HL-60 (cell line): ENCODE results near the gene IL23R.

ENCODE experiments used
- POLR2AphosphoS5 ChIP-seq: IDR thresholded peaks from 2 replicates; pipeline ENCODE4 v1.6.1; 2012; ENCODE audit warnings: low read depth
- TF ChIP-seq, protein P1 (sequence below): IDR thresholded peaks from one replicate; pipeline ENCODE4 v1.5.1; 2011; ENCODE audit warnings: low read length, control low read depth, inconsistent platforms; ENCODE audit not compliant: insufficient read depth

DNA sequence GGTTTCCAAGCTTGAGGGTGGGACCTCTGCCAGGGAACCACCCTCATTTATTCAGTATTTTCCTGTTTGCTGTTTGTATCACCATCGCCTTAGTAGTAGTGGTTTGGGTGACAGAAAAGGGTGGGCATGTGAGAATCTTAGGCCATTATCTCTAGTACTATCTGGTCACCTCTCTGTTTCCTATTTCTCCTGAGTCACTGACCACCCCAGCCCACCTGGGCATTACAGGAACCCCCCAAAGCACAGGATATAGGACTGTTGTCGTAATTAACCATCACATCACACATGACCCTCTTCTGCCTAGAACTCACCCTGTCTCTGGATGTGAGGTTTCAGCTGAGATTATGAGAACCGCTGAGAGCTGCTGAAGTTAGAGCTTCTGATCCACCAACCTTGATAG lies 60.4 kb downstream of the IL23R start:
- TF ChIP-seq, protein P1, sequence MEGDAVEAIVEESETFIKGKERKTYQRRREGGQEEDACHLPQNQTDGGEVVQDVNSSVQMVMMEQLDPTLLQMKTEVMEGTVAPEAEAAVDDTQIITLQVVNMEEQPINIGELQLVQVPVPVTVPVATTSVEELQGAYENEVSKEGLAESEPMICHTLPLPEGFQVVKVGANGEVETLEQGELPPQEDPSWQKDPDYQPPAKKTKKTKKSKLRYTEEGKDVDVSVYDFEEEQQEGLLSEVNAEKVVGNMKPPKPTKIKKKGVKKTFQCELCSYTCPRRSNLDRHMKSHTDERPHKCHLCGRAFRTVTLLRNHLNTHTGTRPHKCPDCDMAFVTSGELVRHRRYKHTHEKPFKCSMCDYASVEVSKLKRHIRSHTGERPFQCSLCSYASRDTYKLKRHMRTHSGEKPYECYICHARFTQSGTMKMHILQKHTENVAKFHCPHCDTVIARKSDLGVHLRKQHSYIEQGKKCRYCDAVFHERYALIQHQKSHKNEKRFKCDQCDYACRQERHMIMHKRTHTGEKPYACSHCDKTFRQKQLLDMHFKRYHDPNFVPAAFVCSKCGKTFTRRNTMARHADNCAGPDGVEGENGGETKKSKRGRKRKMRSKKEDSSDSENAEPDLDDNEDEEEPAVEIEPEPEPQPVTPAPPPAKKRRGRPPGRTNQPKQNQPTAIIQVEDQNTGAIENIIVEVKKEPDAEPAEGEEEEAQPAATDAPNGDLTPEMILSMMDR, result no peak
- TF ChIP-seq POLR2AphosphoS5, result no peak
